GM12872 (cell line): ENCODE results near the gene SINHCAF.

Experiments used
- CTCF ChIP-seq: IDR thresholded peaks from 3 replicates; pipeline ENCODE4 v1.5.1; 2011; ENCODE audit warnings: low read depth, mild to moderate bottlenecking, low read length, moderate library complexity; ENCODE audit not compliant: insufficient read depth

SINHCAF gene

DNA sequence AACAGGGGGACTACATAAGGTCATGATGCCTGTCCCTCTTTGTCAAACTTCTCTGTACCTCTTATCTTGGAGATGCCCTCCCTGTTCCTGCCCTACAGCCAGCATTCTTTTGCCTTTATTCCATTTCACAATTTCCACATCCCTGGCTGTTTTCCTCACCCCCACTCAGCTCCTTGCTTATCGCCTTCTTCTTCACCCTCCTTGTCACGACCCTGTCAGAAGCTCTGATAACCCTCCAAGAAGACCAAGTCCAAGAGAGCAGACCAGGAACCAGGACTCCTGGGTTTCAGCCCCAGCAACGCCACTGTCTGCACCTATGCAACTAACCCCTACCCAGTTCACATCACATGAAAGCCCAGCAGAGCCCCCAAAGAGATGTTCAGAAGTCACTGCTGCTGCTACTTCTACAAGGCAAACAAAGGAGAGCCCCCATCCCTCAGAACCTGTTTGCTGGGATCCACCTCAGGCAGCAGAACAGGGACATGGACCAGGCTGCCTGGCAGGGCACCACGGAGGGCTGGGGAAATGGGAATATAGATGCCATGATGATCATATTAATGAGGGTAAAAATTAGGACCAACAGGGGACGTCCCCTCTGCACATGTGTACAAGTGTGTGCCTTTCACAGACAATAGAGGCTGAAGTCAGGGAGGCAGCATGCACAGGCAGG, 92.8 kb downstream of the SINHCAF start:
- TF ChIP-seq CTCF = no peak

DNA sequence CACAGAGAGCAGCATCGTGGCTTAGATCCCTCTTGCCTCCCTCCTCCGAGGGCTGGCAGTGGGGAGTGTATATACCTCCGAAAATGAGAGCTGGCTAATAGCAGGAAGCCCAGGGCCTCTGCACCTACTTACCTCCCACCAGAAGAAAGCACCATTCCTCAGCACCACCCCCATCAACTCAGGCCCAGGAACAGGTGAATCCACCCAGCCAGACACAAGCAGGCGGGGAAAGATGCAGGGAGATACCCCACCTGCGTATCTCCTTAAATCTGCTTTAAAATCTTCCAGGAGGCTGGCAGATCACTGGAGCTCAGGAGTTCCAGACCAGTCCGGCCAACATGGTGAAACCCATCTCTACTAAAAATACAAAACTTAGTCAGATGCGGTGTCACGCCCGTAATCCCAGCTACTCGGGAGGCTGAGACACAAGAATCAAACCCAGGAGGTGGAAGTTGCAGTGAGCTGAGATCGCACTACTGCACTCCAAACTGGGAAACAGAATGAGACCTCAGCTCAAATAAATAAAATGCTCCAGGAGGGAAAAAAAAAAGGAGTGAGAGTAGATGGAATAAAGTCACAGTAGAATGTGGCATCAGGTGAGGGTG, 93.5 kb downstream of the SINHCAF start:
- no peak for TF ChIP-seq CTCF

GRCh38 chr12:31231611-31232360, 94.2 kb downstream of the SINHCAF start:
- TF ChIP-seq CTCF = no peak
